CD4-positive, alpha-beta T cell (primary cell): Measurements from ENCODE around the gene SNAPC3. TPM values are rescaled to one million over a fixed set of nuclear protein-coding genes. Genes with fewer than 3 reads are reported as not detected.

Experiments
- ATAC-seq: fragments of 200-7000 bp; cut with Tn5 transposase; one replicate; pipeline ENCODE4 v1.10.0; 2022; ENCODE audit warnings: mild to moderate bottlenecking; ENCODE audit not compliant: poor library complexity
- CTCF ChIA-PET: fragments of 350-600 bp; sonication (Branson Sonifier 250); formaldehyde crosslinking; loops from one replicate; lab custom pipeline; 2021; ENCODE audit warnings: antibody characterized with exemption, inconsistent platforms; lab: Charles Lee
- POLR2A ChIA-PET: fragments of 350-600 bp; sonication (Branson Sonifier 250); formaldehyde crosslinking; loops from one replicate; lab custom pipeline; 2021; ENCODE audit warnings: antibody characterized with exemption, inconsistent platforms; lab: Charles Lee
- DNase-seq, 14 experiments: peaks; one replicate each; pipeline ENCODE4 v3.0.0-alpha.2; 2013 to 2020; ENCODE audit warnings: mixed read lengths in 2 of 14
- H3K27ac ChIP-seq, 2 donors: one replicate each; pipeline versions ENCODE4 v1.5.1 to v1.7.0; 2013; ENCODE audit warnings: low read length in 2 of 2, low read depth in 1 of 2, mild to moderate bottlenecking in 1 of 2
- H3K27me3 ChIP-seq, 2 experiments: 1 replicate in 1 of 2; 2 replicates in 1 of 2; pipeline versions ENCODE4 v1.6.1 to v1.7.0; 2013; ENCODE audit warnings: low read length in 2 of 2, control low read depth in 1 of 2, mild to moderate bottlenecking in 1 of 2, moderate library complexity in 1 of 2; ENCODE audit not compliant: insufficient read depth in 2 of 2, control insufficient read depth in 1 of 2
- H3K36me3 ChIP-seq: one replicate; pipeline ENCODE4 v1.6.1; 2013; ENCODE audit warnings: low read length, control low read depth; ENCODE audit not compliant: insufficient read depth
- H3K4me1 ChIP-seq: one replicate; pipeline ENCODE4 v1.6.1; 2013; ENCODE audit warnings: low read length, control low read depth; ENCODE audit not compliant: insufficient read depth
- H3K4me3 ChIP-seq: one replicate; pipeline ENCODE4 v1.5.1; 2013; ENCODE audit warnings: mild to moderate bottlenecking, low read length, moderate library complexity
- H3K9me3 ChIP-seq, 2 experiments: 1 replicate in 1 of 2; 2 replicates in 1 of 2; pipeline versions ENCODE4 v1.6.1 to v1.7.0; 2013; ENCODE audit warnings: low read length in 2 of 2, mild to moderate bottlenecking in 2 of 2, control low read depth in 1 of 2, moderate library complexity in 1 of 2; ENCODE audit not compliant: control insufficient read depth in 1 of 2, insufficient read depth in 1 of 2
- H3K27ac Mint-ChIP-seq: one replicate; pipeline ENCODE4 v1.8.0; 2020; ENCODE audit warnings: mixed read lengths
- H3K27me3 Mint-ChIP-seq: one replicate; pipeline ENCODE4 v1.8.0; 2021; ENCODE audit warnings: mixed read lengths
- H3K36me3 Mint-ChIP-seq: one replicate; pipeline ENCODE4 v1.8.0; 2021; ENCODE audit warnings: low read depth, mixed read lengths
- H3K4me1 Mint-ChIP-seq: one replicate; pipeline ENCODE4 v1.8.0; 2021; ENCODE audit warnings: low read depth, mixed read lengths
- H3K4me3 Mint-ChIP-seq: one replicate; pipeline ENCODE4 v1.8.0; 2020; ENCODE audit warnings: mild to moderate bottlenecking, mixed read lengths
- H3K9me3 Mint-ChIP-seq: one replicate; pipeline ENCODE4 v1.8.0; 2020; ENCODE audit warnings: mixed read lengths
- intact Hi-C, 2 experiments: fragments of 100-400 bp; cut with DNase I in 1 of 2; cut with micrococcal nuclease in 1 of 2; formaldehyde crosslinking; loops; one replicate each; pipeline versions ENCODE4 v1.15.1 to v1.9.0; 2023 to 2025; cut with DNase I, micrococcal nuclease
- polyA plus RNA-seq, 2 donors: library from polyadenylated mRNA; unstranded; fragments of 120-200 nt; gene quantifications; one replicate each; pipeline ENCODE4 v1.2.1, GENCODE V29; 2013
- total RNA-seq, 174 experiments: library from RNA in 2 of 174; stranded (reverse) in 2 of 174; gene quantifications; one replicate each; pipeline ENCODE4 v1.2.3 and lab custom pipeline; 2021 to 2026
- TF ChIP-seq, protein P1 (sequence below): fragments of 200-600 bp; IDR thresholded peaks from one replicate; pipeline ENCODE4 v1.8.0; 2022; ENCODE audit warnings: antibody characterized with exemption, mild to moderate bottlenecking

SNAPC3 gene
- total RNA-seq (1 to 10 TPM; 3.3 to 4.7 TPM), total RNA-seq (lab: John Stamatoyannopoulos, UW) (10.1 to 74.9 (median 47.4) reads per million in 172 experiments)
- polyA plus RNA-seq (2013, experiment 1 of 2): 24.0 TPM
- polyA plus RNA-seq (2013, experiment 2 of 2): 17.1 TPM

DNA sequence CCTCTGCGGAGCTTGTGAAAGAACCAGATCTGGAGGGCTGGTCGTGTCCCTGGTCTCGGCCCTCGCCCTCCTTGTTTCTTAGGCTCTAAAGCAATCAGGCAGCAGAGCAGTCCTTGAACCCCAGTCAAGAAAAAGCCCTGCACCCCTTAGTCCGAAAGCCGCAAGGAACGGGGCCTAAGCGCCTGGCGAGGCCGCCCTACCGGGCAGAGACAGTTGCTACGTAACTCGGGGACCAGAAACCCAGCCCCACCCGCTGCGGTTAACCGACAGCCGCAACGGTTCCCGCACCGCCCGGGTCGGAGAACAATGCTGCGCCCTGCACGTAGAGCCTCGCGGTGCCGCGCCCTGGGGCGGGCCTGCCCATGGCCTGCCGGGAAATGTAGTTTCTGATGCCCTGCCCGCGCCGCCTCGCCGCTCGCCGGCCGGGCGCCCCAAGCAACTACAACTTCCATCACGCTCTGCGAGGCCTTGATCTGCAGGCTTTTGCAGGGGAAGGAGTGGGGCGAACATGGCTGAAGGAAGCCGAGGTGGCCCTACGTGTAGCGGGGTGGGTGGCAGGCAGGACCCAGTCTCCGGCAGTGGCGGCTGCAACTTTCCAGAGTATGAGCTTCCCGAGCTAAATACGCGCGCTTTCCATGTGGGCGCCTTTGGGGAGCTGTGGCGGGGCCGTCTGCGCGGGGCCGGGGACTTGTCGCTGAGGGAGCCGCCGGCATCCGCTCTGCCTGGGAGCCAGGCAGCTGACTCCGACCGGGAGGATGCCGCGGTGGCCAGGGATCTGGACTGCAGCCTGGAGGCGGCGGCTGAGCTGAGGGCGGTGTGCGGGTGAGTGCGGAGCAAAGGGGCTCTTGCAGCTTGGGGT lies at the start of gene SNAPC3:
Gene SNAPC3 (plus strand): TSS at position 505 of the 859 bp plus-strand sequence. CDS start 4 bp downstream, at position 509.
- CTCF ChIA-PET: interaction anchor here (0.6 to 1.7 kb wide), 5 partner anchors 10 to 145 kb away, joined by 3 to 5 read pairs (median 4); no protein-coding TSS in a partner anchor
- peak within 1 kb of the TSS; percentile 89 for H3K4me3 ChIP-seq
- peaks cover 21% of the 10 kb centered on the region for H3K4me1 ChIP-seq

GRCh38 chr9:15373881-15374280 lies 48.8 kb upstream of the SNAPC3 start:
- no peak overlapping the region for H3K27ac Mint-ChIP-seq
- H3K4me3 ChIP-seq: no peak overlapping the region
- no peaks in the 10 kb centered on the region for H3K4me1 Mint-ChIP-seq
- CTCF ChIA-PET: no interaction called here
- no peaks in the 10 kb centered on the region for H3K4me1 ChIP-seq
- DNase-seq: no peak
- no peaks in the 10 kb centered on the region for H3K36me3 Mint-ChIP-seq
- no peaks in the 10 kb centered on the region for H3K27me3 ChIP-seq
- H3K9me3 ChIP-seq: peaks cover 0 to 8% of the 10 kb centered on the region in 2 experiments
- intact Hi-C loops: no loop called here
- peaks cover 11% of the 10 kb centered on the region for H3K27me3 Mint-ChIP-seq
- no peaks in the 10 kb centered on the region for H3K36me3 ChIP-seq
- no peak for ATAC-seq
- no peak overlapping the region for H3K4me3 Mint-ChIP-seq
- H3K27ac ChIP-seq: no peak overlapping the region
- POLR2A ChIA-PET: no interaction called here
- TF ChIP-seq, protein P1, sequence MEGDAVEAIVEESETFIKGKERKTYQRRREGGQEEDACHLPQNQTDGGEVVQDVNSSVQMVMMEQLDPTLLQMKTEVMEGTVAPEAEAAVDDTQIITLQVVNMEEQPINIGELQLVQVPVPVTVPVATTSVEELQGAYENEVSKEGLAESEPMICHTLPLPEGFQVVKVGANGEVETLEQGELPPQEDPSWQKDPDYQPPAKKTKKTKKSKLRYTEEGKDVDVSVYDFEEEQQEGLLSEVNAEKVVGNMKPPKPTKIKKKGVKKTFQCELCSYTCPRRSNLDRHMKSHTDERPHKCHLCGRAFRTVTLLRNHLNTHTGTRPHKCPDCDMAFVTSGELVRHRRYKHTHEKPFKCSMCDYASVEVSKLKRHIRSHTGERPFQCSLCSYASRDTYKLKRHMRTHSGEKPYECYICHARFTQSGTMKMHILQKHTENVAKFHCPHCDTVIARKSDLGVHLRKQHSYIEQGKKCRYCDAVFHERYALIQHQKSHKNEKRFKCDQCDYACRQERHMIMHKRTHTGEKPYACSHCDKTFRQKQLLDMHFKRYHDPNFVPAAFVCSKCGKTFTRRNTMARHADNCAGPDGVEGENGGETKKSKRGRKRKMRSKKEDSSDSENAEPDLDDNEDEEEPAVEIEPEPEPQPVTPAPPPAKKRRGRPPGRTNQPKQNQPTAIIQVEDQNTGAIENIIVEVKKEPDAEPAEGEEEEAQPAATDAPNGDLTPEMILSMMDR: no peak
- peaks cover 6% of the 10 kb centered on the region for H3K9me3 Mint-ChIP-seq

More for the DNA sequence above, at the start of gene SNAPC3:
- Mint-ChIP-seq H3K36me3 (peaks cover 44% of the 10 kb centered on the region), H3K27me3 (no peaks in the 10 kb centered on the region), H3K4me3 (peak within 1 kb of the TSS; percentile 96), H3K4me1 (peaks cover 51% of the 10 kb centered on the region), H3K9me3 (no peaks in the 10 kb centered on the region), H3K27ac (peak within 1 kb of the TSS; percentile 96)
- H3K9me3 ChIP-seq: no peaks in the 10 kb centered on the region
- peaks cover 28% of the 10 kb centered on the region for H3K36me3 ChIP-seq
- H3K27ac ChIP-seq: peak within 1 kb of the TSS; percentile 70 to 82
- DNase-seq: peak; percentile 82 to 96 (median 90)
- H3K27me3 ChIP-seq: no peaks in the 10 kb centered on the region
- intact Hi-C loops: loop anchor here (1.0 to 5.0 kb wide), 10 partner anchors 65 to 212 kb away; partner anchors contain the start of genes CCDC171 (in 1 of the 2), PSIP1 (in 1 of the 2) and TTC39B (in 1 of the 2)
- peak; percentile 97 for ATAC-seq
- TF ChIP-seq, protein P1: no peak
- POLR2A ChIA-PET: interaction anchor here (0.6 to 3.9 kb wide), 12 partner anchors 10 to 210 kb away, joined by 3 to 33 read pairs (median 4); partner anchors contain the start of genes CCDC171, PSIP1 and TTC39B

DNA sequence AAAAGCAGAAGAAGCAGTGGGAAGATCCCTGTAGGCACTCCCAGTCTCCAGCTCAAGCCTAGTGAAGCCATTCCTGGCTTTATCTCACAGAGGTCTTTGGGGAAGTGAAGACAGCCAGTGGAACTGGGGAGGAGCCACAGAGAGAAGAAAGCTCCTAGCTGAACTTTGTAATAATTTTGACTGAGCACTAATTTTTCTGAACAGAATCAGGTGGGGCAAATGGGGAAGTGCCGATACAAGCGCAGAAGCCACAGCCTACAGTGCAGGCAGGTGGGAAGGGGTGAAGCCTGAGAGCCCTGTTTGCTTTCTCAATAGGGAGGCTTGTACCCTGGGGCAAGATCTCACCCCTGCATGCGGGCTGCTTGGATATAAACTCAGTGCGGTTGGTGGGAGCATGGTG lies 48.4 kb upstream of the SNAPC3 start:
- no peaks in the 10 kb centered on the region for H3K36me3 ChIP-seq
- ATAC-seq: no peak
- Mint-ChIP-seq H3K4me3 (no peak overlapping the region), H3K4me1 (no peaks in the 10 kb centered on the region), H3K27me3 (peaks cover 12% of the 10 kb centered on the region), H3K9me3 (peaks cover 6% of the 10 kb centered on the region), H3K27ac (no peak overlapping the region), H3K36me3 (no peaks in the 10 kb centered on the region)
- no peak overlapping the region for H3K27ac ChIP-seq
- no peaks in the 10 kb centered on the region for H3K27me3 ChIP-seq
- POLR2A ChIA-PET: no interaction called here
- CTCF ChIA-PET: no interaction called here
- TF ChIP-seq, protein P1: no peak
- no peak overlapping the region for H3K4me3 ChIP-seq
- peaks cover 0 to 8% of the 10 kb centered on the region in 2 experiments for H3K9me3 ChIP-seq
- intact Hi-C loops: no loop called here
- peak in 1 of 14 experiments; percentile 3 for DNase-seq
- no peaks in the 10 kb centered on the region for H3K4me1 ChIP-seq
